ENCODE data around the gene EML1. TPM values are rescaled to one million over a fixed set of nuclear protein-coding genes. Genes with fewer than 3 reads are reported as not detected.

EML1 gene
- total RNA-seq, 1 donor from 2014 or later: 33.3 TPM

- Histone ChIP-seq H3K9me3 (replicated peaks) (no peaks in the 10 kb centered on the region), H3K4me3 (no peak overlapping the region), H3K27ac (replicated peaks) (no peak overlapping the region), H3K4me1 (no peaks in the 10 kb centered on the region), H3K36me3 (no peaks in the 10 kb centered on the region), H3K27me3 (ENCODE audit: low read depth) (no peaks in the 10 kb centered on the region)
- intact Hi-C loops (cut with micrococcal nuclease): no loop called here
- TF ChIP-seq, protein P1, sequence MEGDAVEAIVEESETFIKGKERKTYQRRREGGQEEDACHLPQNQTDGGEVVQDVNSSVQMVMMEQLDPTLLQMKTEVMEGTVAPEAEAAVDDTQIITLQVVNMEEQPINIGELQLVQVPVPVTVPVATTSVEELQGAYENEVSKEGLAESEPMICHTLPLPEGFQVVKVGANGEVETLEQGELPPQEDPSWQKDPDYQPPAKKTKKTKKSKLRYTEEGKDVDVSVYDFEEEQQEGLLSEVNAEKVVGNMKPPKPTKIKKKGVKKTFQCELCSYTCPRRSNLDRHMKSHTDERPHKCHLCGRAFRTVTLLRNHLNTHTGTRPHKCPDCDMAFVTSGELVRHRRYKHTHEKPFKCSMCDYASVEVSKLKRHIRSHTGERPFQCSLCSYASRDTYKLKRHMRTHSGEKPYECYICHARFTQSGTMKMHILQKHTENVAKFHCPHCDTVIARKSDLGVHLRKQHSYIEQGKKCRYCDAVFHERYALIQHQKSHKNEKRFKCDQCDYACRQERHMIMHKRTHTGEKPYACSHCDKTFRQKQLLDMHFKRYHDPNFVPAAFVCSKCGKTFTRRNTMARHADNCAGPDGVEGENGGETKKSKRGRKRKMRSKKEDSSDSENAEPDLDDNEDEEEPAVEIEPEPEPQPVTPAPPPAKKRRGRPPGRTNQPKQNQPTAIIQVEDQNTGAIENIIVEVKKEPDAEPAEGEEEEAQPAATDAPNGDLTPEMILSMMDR (IDR thresholded peaks at IDR 0.05; ENCODE audit: borderline replicate concordance): no peak
- DNase-seq: no peak
Measured at GRCh38 chr14:99889268-99889667, 96.1 kb downstream of the EML1 start.

- no peak overlapping the region for H3K27ac ChIP-seq (replicated peaks)
- H3K4me1 ChIP-seq: no peaks in the 10 kb centered on the region
- no peaks in the 10 kb centered on the region for H3K27me3 ChIP-seq (ENCODE audit: low read depth)
- no peaks in the 10 kb centered on the region for H3K9me3 ChIP-seq (replicated peaks)
- no peak for DNase-seq
- H3K4me3 ChIP-seq: no peak overlapping the region
- intact Hi-C loops (cut with micrococcal nuclease): no loop called here
- H3K36me3 ChIP-seq: no peaks in the 10 kb centered on the region
- TF ChIP-seq, protein P1 (IDR thresholded peaks at IDR 0.05; ENCODE audit: borderline replicate concordance): no peak
Measured at GRCh38 chr14:99891266-99891665, 98.1 kb downstream of the EML1 start.

DNA sequence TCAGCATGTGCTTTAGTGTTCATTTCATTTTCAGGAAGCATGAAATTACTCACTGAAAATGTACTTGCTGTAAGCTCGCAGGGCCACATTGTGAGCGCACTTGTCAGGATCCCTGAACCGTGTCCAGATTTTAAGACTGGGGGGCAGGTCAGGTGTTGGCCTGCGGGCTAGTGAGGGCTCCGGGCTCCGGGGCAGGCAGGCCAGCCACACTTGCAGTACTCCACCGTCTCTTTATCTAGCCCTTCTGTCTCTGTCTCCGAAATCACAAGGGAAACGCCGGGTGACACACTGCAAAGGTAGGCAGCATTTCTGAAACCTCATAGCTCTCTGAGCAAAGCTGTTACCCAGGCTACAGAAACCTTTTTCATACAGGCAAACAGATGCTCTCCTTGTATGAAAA is 98.7 kb downstream of the EML1 start:
- no peak overlapping the region for H3K27ac ChIP-seq (replicated peaks)
- intact Hi-C loops (cut with micrococcal nuclease): no loop called here

DNA sequence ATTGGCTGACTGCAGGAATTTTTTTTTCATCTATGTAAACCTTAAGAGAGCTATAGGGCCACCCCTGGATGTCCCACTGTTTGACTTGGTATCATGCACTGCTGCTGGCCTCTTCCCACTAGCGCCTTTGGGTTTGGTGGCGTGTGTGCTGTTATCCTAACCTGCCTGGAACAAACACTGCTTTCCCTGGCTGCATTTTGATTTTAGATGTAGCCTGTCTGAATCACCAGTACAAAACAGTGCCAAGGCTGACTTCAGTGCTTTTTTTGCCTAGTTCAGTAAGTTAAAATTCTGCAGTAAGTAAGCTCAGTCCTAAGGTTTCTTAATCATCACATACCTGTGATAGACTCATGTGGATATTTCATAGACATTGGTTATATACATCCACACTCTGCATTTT is 99.2 kb downstream of the EML1 start:
- Histone ChIP-seq H3K4me3 (no peak overlapping the region), H3K9me3 (replicated peaks) (no peaks in the 10 kb centered on the region), H3K4me1 (no peaks in the 10 kb centered on the region), H3K27ac (replicated peaks) (no peak overlapping the region), H3K27me3 (ENCODE audit: low read depth) (no peaks in the 10 kb centered on the region), H3K36me3 (peaks cover 8% of the 10 kb centered on the region)
- intact Hi-C loops (cut with micrococcal nuclease): no loop called here
- DNase-seq: no peak
- TF ChIP-seq, protein P1 (IDR thresholded peaks at IDR 0.05; ENCODE audit: borderline replicate concordance): no peak

More for the DNA sequence above, 98.7 kb downstream of the EML1 start:
- Histone ChIP-seq H3K27me3 (ENCODE audit: low read depth) (no peaks in the 10 kb centered on the region), H3K36me3 (peaks cover 3% of the 10 kb centered on the region), H3K4me3 (no peak overlapping the region), H3K9me3 (replicated peaks) (no peaks in the 10 kb centered on the region), H3K4me1 (no peaks in the 10 kb centered on the region)
- DNase-seq: no peak
- TF ChIP-seq, protein P1 (IDR thresholded peaks at IDR 0.05; ENCODE audit: borderline replicate concordance): no peak

DNA sequence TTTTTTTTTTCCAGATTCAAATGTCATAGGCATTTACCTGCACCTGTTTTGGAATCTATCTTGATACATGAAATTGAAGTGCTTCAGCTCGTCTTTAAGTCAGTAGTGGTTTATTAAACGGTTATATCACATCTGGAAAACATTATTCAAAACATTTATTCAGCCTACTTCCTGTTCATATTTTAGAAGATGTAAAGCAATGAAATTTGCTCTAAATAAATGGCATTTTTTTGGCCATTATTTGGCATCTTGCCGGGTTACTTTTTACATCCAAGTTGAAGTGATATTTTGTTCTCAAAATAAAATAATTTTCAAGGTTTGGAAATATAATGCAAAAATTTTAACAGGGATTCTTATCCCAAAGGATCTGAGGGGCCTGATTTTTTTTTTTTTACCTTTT is 103.1 kb downstream of the EML1 start:
- Histone ChIP-seq H3K9me3 (replicated peaks) (no peaks in the 10 kb centered on the region), H3K36me3 (peaks cover 25% of the 10 kb centered on the region), H3K27ac (replicated peaks) (no peak overlapping the region), H3K4me3 (no peak overlapping the region), H3K27me3 (ENCODE audit: low read depth) (no peaks in the 10 kb centered on the region), H3K4me1 (no peaks in the 10 kb centered on the region)
- TF ChIP-seq, protein P1 (IDR thresholded peaks at IDR 0.05; ENCODE audit: borderline replicate concordance): no peak
- no peak for DNase-seq
- intact Hi-C loops (cut with micrococcal nuclease): no loop called here
